Bronchial epithelial cell (primary cell): Measurements from ENCODE around the gene TMEM150B. TPM values are rescaled to one million over a fixed set of nuclear protein-coding genes. Genes with fewer than 3 reads are reported as not detected.
A peak's percentile ranks its signal among the peaks of the same experiment; 100 is the strongest.

Experiments
- DNase-seq: peaks from one replicate; pipeline ENCODE4 v3.0.0-alpha.2; 2010; ENCODE audit warnings: low read depth
- FAIRE-seq: peaks from 2 replicates; lab custom pipeline; 2011; peaks lifted over from hg19 to GRCh38; lab: Jason Lieb, UNC
- H3K27me3 ChIP-seq: 2 replicates; pipeline ENCODE4 v1.5.1; 2011; ENCODE audit warnings: low read length; ENCODE audit not compliant: control insufficient read depth, insufficient read depth
- H3K36me3 ChIP-seq: 2 replicates; pipeline ENCODE4 v1.5.1; 2011; ENCODE audit warnings: low read length; ENCODE audit not compliant: control insufficient read depth, insufficient read depth
- H3K4me3 ChIP-seq: 2 replicates; pipeline ENCODE4 v1.5.1; 2011; ENCODE audit warnings: mild to moderate bottlenecking, low read depth, low read length, control low read depth
- CTCF ChIP-seq: IDR thresholded peaks from 2 replicates; pipeline ENCODE4 v1.5.1; 2011; ENCODE audit warnings: mild to moderate bottlenecking, moderate library complexity, low read length, control low read depth, inconsistent platforms; ENCODE audit not compliant: insufficient read depth, severe bottlenecking
- total RNA-seq: library from RNA; depleted of rRNA; stranded (reverse); fragments of >200 nt; gene quantifications from 2 replicates; pipeline ENCODE4 v1.2.1, GENCODE V29; 2014

Gene TMEM150B
- total RNA-seq, 1 donor from 2014 or later, result not detected

GRCh38 chr19:55352549-55353145 is 27.5 kb upstream of the TMEM150B start:
- Histone ChIP-seq H3K36me3 (no peaks in the 10 kb centered on the region), H3K27me3 (peaks cover 4% of the 10 kb centered on the region), H3K4me3 (no peak overlapping the region)
- DNase-seq (no peak), FAIRE-seq (no peak)
- no peak for TF ChIP-seq CTCF

GRCh38 chr19:55352040-55352439 is 26.9 kb upstream of the TMEM150B start:
- H3K4me3 ChIP-seq, result no peak overlapping the region
- H3K36me3 ChIP-seq, result peaks cover 3% of the 10 kb centered on the region
- no peak for TF ChIP-seq CTCF
- DNase-seq (peak; percentile 55), FAIRE-seq (peak; percentile 64)
- peaks cover 4% of the 10 kb centered on the region for H3K27me3 ChIP-seq

GRCh38 chr19:55350620-55351315 is 25.6 kb upstream of the TMEM150B start:
- DNase-seq, result no peak
- Histone ChIP-seq H3K36me3 (peaks cover 7% of the 10 kb centered on the region), H3K27me3 (peaks cover 4% of the 10 kb centered on the region), H3K4me3 (no peak overlapping the region)
- TF ChIP-seq CTCF, result no peak
- peak; percentile 64 for FAIRE-seq

GRCh38 chr19:55348317-55349034 is 23.3 kb upstream of the TMEM150B start:
- Histone ChIP-seq H3K27me3 (peaks cover 4% of the 10 kb centered on the region), H3K36me3 (peaks cover 10% of the 10 kb centered on the region), H3K4me3 (no peak overlapping the region)
- no peak for TF ChIP-seq CTCF
- DNase-seq, result no peak
- no peak for FAIRE-seq

GRCh38 chr19:55347442-55348009 is 22.4 kb upstream of the TMEM150B start:
- no peak for FAIRE-seq
- TF ChIP-seq CTCF, result no peak
- H3K27me3 ChIP-seq, result no peaks in the 10 kb centered on the region
- peaks cover 17% of the 10 kb centered on the region for H3K36me3 ChIP-seq
- H3K4me3 ChIP-seq, result no peak overlapping the region
- DNase-seq, result no peak
